Panc1 (cell line): ENCODE data around the gene PNMA8A.

Experiments
- POLR2AphosphoS5 ChIP-seq: IDR thresholded peaks from 2 replicates; pipeline ENCODE4 v1.6.1; 2012; ENCODE audit warnings: mild to moderate bottlenecking, low read depth, low read length, moderate library complexity
- SIN3A ChIP-seq: IDR thresholded peaks from 2 replicates; pipeline ENCODE4 v1.6.1; 2012; ENCODE audit warnings: low read depth, mild to moderate bottlenecking, low read length, moderate library complexity, borderline replicate concordance; ENCODE audit not compliant: insufficient read depth
- TCF7L2 ChIP-seq: IDR thresholded peaks from 2 replicates; pipeline ENCODE4 v1.6.1; 2011; ENCODE audit warnings: mild to moderate bottlenecking, low read depth, low read length, inconsistent platforms
- TF ChIP-seq, protein P1 (sequence below): fragments of 450-650 bp; IDR thresholded peaks from 2 replicates; pipeline ENCODE4 v1.5.1; 2017; ENCODE audit warnings: mild to moderate bottlenecking
- TF ChIP-seq, protein P2 (sequence below), 2 experiments: IDR thresholded peaks; 2 replicates each; pipeline ENCODE4 v1.6.1; 2011 to 2012; ENCODE audit warnings: low read depth in 2 of 2, control low read depth in 1 of 2, low read length in 1 of 2, mild to moderate bottlenecking in 1 of 2, moderate library complexity in 1 of 2; ENCODE audit not compliant: insufficient read depth in 1 of 2

DNA sequence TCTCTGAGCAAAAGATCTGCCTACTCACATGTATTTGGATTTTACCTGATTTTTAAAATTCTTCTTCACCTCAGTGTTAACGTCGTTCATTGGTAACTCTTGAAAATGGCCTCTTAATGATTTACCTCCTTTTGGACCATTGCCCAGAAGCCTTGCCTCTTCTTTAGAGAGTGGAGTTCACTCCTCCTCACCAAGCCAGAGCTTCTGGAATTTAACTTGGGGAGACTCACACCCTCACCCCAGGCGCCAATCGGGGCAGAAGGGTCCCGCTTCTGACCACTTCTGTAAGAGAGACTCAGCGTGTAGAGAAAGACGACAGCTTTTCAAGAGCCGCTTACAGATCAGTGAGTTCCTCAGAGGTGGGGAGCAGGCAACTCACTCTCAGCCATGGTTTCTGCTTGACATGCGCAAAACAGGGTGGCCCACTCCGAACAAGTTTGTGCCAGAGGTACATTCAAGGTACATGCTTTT lies 45.3 kb downstream of the PNMA8A start:
- TF ChIP-seq, protein P1, sequence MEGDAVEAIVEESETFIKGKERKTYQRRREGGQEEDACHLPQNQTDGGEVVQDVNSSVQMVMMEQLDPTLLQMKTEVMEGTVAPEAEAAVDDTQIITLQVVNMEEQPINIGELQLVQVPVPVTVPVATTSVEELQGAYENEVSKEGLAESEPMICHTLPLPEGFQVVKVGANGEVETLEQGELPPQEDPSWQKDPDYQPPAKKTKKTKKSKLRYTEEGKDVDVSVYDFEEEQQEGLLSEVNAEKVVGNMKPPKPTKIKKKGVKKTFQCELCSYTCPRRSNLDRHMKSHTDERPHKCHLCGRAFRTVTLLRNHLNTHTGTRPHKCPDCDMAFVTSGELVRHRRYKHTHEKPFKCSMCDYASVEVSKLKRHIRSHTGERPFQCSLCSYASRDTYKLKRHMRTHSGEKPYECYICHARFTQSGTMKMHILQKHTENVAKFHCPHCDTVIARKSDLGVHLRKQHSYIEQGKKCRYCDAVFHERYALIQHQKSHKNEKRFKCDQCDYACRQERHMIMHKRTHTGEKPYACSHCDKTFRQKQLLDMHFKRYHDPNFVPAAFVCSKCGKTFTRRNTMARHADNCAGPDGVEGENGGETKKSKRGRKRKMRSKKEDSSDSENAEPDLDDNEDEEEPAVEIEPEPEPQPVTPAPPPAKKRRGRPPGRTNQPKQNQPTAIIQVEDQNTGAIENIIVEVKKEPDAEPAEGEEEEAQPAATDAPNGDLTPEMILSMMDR = no peak
- TF ChIP-seq POLR2AphosphoS5 = no peak
- TF ChIP-seq TCF7L2 = no peak
- TF ChIP-seq, protein P2, sequence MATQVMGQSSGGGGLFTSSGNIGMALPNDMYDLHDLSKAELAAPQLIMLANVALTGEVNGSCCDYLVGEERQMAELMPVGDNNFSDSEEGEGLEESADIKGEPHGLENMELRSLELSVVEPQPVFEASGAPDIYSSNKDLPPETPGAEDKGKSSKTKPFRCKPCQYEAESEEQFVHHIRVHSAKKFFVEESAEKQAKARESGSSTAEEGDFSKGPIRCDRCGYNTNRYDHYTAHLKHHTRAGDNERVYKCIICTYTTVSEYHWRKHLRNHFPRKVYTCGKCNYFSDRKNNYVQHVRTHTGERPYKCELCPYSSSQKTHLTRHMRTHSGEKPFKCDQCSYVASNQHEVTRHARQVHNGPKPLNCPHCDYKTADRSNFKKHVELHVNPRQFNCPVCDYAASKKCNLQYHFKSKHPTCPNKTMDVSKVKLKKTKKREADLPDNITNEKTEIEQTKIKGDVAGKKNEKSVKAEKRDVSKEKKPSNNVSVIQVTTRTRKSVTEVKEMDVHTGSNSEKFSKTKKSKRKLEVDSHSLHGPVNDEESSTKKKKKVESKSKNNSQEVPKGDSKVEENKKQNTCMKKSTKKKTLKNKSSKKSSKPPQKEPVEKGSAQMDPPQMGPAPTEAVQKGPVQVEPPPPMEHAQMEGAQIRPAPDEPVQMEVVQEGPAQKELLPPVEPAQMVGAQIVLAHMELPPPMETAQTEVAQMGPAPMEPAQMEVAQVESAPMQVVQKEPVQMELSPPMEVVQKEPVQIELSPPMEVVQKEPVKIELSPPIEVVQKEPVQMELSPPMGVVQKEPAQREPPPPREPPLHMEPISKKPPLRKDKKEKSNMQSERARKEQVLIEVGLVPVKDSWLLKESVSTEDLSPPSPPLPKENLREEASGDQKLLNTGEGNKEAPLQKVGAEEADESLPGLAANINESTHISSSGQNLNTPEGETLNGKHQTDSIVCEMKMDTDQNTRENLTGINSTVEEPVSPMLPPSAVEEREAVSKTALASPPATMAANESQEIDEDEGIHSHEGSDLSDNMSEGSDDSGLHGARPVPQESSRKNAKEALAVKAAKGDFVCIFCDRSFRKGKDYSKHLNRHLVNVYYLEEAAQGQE (IDR thresholded peaks at IDR 0.05; ENCODE audit: insufficient read depth in 1 of 2, low read depth in 2 of 2, low read length in 1 of 2) = no peak
- TF ChIP-seq SIN3A = no peak
